ENCODE measurements around the gene CDC6.
A peak's percentile ranks its signal among the peaks of the same experiment; 100 is the strongest.

CDC6 gene

GRCh38 chr17:40346765-40347158 is 59.1 kb downstream of the CDC6 start:
- H3K27ac Mint-ChIP-seq = peak overlapping the region; percentile 96 to 97
- ATAC-seq (replicated peaks) (peak; percentile 66), DNase-seq (peak in 2 of 3 experiments; percentile 34 to 40)
- no peaks in the 10 kb centered on the region for H3K9me3 Mint-ChIP-seq
- H3K36me3 Mint-ChIP-seq (ENCODE audit: insufficient read depth) = peaks cover 82% of the 10 kb centered on the region
- peak overlapping the region; percentile 48 to 79 for H3K4me3 Mint-ChIP-seq
- H3K4me1 Mint-ChIP-seq (ENCODE audit: low read depth in 2 of 2) = peaks cover 50 to 73% of the 10 kb centered on the region in 2 donors
- no peaks in the 10 kb centered on the region for H3K27me3 Mint-ChIP-seq

GRCh38 chr17:40347319-40348135 is 59.8 kb downstream of the CDC6 start:
- Mint-ChIP-seq H3K36me3 (ENCODE audit: insufficient read depth) (peaks cover 82% of the 10 kb centered on the region), H3K4me3 (peak overlapping the region; percentile 48 to 79), H3K9me3 (no peaks in the 10 kb centered on the region), H3K4me1 (ENCODE audit: low read depth in 2 of 2) (peaks cover 55 to 79% of the 10 kb centered on the region in 2 donors), H3K27ac (peak overlapping the region; percentile 96 to 97), H3K27me3 (no peaks in the 10 kb centered on the region)
- ATAC-seq (replicated peaks) = peak; percentile 2
- DNase-seq = no peak

GRCh38 chr17:40348136-40348504 is 60.4 kb downstream of the CDC6 start:
- Mint-ChIP-seq H3K9me3 (no peaks in the 10 kb centered on the region), H3K4me3 (peak overlapping the region; percentile 48 to 79), H3K27me3 (no peaks in the 10 kb centered on the region), H3K36me3 (ENCODE audit: insufficient read depth) (peaks cover 82% of the 10 kb centered on the region), H3K27ac (peak overlapping the region; percentile 96 to 97), H3K4me1 (ENCODE audit: low read depth in 2 of 2) (peaks cover 54 to 81% of the 10 kb centered on the region in 2 donors)
- ATAC-seq (replicated peaks) = no peak
- no peak for DNase-seq

DNA sequence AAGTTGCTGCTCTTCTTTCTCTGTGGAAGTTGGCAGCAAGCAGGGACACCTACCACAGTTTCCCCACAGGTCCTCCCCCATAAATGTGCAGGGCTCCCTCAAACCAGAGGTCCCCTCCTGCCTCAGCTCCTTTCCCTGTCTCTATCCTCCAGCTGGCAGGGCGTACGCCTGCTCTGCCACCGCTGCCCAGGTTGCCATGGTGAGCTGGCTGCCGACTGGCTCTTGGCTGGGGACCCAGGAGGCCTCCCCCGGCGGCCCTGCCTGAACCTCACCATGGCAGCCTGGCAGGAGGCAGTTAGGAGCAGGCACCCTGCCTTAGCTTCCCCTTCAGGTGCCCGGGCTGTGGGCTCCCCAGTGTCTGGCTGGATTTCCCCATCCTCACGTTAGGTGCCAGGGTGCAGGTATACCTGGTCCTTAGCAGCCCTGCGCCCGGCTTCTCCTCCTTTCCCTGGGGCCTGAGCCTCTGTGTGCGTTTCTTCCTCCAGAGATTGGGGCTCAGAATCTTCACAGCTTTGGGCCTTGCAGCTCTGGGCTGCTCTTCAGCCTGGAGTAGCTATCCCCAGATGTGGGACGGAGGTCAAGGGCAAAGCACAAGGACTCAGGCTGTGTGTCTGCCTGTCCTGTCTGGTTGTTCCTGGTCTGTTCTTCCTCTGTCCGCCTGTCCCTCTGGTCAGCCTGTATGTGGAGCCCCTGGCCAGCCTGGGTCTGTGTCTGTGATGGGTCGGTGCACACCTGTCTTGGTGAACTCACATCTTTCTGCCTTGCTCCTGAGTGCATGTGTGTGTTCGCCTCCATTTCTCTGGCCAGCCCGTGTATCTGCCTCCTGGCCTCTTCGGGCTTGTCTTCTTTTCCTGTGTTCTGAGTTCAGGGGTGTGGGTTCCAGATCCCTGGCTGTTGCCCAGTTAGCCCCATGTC is 61.1 kb downstream of the CDC6 start:
- H3K27ac Mint-ChIP-seq = peak overlapping the region; percentile 90 to 96
- peak overlapping the region in 1 of 2 donors; percentile 79 for H3K4me3 Mint-ChIP-seq
- DNase-seq = no peak

GRCh38 chr17:40349477-40349894 is 61.8 kb downstream of the CDC6 start:
- Mint-ChIP-seq H3K27ac (peak overlapping the region; percentile 90 to 96), H3K4me3 (peak overlapping the region in 1 of 2 donors; percentile 79), H3K4me1 (ENCODE audit: low read depth in 2 of 2) (peaks cover 50 to 72% of the 10 kb centered on the region in 2 donors), H3K27me3 (no peaks in the 10 kb centered on the region), H3K36me3 (ENCODE audit: insufficient read depth) (peaks cover 79% of the 10 kb centered on the region), H3K9me3 (no peaks in the 10 kb centered on the region)
- no peak for DNase-seq
- no peak for ATAC-seq (replicated peaks)

More for the DNA sequence above, 61.1 kb downstream of the CDC6 start:
- Mint-ChIP-seq H3K27me3 (no peaks in the 10 kb centered on the region), H3K9me3 (no peaks in the 10 kb centered on the region), H3K4me1 (ENCODE audit: low read depth in 2 of 2) (peaks cover 53 to 74% of the 10 kb centered on the region in 2 donors), H3K36me3 (ENCODE audit: insufficient read depth) (peaks cover 81% of the 10 kb centered on the region)
- no peak for ATAC-seq (replicated peaks)

- ATAC-seq (replicated peaks) (no peak), DNase-seq (no peak)
These were observed 62.4 kb downstream of the CDC6 start for GRCh38 chr17:40349895-40350688.

DNA sequence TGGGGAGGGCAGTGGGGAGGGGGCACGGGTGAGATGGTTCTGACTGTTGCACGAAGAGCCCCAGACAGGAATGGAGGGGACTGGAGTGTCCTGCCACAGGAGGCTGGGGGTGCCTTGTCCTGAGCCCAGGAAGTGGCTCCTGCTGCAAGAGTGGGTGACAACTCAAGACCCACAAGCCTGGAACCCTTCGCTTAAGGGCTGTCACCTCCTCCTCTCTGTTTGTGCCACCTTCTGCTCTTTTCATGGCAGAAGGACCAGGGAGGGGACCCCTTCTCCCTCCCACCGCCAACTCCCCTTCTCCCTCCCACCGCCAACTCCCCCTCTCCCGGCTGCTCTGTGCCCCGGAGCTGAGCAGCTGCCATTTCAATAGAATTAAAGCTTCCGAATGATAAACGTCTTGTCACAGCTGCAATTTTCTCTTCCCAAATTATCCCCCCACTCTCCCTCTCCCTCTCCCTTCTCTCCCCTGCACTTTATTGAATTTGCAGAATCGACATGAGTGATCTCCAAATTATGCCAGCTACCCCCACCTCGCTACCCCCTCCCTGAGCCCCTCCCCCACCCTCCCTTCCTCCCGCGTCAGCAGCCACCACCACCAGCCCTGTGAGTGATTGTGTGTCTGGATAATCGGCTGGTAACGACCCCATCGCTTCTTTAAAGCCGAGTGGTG is 63.1 kb downstream of the CDC6 start:
- Mint-ChIP-seq H3K4me3 (no peak overlapping the region), H3K9me3 (no peaks in the 10 kb centered on the region), H3K27me3 (no peaks in the 10 kb centered on the region), H3K4me1 (ENCODE audit: low read depth in 2 of 2) (peaks cover 40 to 59% of the 10 kb centered on the region in 2 donors), H3K27ac (peak overlapping the region; percentile 35 to 90), H3K36me3 (ENCODE audit: insufficient read depth) (peaks cover 79% of the 10 kb centered on the region)
- no peak for ATAC-seq (replicated peaks)
- DNase-seq = no peak

More at GRCh38 chr17:40349895-40350688, 62.4 kb downstream of the CDC6 start:
- Mint-ChIP-seq H3K36me3 (ENCODE audit: insufficient read depth) (peaks cover 79% of the 10 kb centered on the region), H3K4me1 (ENCODE audit: low read depth in 2 of 2) (peaks cover 44 to 66% of the 10 kb centered on the region in 2 donors), H3K27ac (peak overlapping the region; percentile 90 to 96), H3K4me3 (peak overlapping the region in 1 of 2 donors; percentile 79), H3K27me3 (no peaks in the 10 kb centered on the region), H3K9me3 (no peaks in the 10 kb centered on the region)

DNA sequence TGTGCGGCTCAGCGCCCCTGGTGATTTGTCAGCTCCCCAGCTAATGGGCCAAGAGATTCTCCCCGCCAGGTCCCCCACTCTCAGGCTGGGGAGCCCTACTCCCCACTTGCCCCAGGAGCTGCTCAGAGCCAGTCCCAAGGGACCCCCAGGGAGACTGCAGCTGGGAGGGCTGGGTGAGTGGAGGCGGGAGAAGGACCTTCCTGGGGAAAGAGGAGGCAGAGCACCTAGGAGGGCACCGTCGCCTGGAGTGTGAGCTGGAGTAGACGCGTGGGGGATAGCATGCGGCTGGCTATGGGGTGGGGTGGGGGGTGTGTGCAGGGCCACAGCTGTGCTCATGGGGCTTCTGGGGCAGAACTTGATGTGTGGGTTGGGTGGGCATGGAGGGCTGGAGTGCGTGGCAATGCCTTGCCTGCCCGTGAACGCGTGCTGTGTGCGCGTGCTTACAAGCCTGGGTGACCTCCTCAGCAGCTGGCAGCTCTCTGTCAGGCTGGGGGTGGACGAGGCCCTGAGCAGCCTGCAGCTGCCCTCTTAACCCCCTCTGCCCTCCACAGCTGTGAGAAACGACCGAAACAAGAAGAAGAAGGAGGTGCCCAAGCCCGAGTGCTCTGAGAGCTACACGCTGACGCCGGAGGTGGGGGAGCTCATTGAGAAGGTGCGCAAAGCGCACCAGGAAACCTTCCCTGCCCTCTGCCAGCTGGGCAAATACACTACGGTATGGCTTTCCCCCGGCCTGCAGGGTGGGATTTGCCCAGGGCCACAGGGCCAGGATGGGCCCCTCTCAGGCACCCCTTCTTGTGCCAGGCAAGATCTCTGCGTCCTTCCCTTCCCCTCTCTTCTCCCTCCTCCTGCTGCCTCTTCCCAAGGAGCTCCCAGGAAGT is 63.9 kb downstream of the CDC6 start:
- peaks cover 80% of the 10 kb centered on the region for H3K36me3 Mint-ChIP-seq (ENCODE audit: insufficient read depth)
- peak overlapping the region; percentile 35 to 90 for H3K27ac Mint-ChIP-seq
- peaks cover 33 to 52% of the 10 kb centered on the region in 2 donors for H3K4me1 Mint-ChIP-seq (ENCODE audit: low read depth in 2 of 2)
- DNase-seq = no peak
- ATAC-seq (replicated peaks) = no peak
- no peaks in the 10 kb centered on the region for H3K9me3 Mint-ChIP-seq
- H3K4me3 Mint-ChIP-seq = peak overlapping the region in 1 of 2 donors; percentile 31
- no peaks in the 10 kb centered on the region for H3K27me3 Mint-ChIP-seq

DNA sequence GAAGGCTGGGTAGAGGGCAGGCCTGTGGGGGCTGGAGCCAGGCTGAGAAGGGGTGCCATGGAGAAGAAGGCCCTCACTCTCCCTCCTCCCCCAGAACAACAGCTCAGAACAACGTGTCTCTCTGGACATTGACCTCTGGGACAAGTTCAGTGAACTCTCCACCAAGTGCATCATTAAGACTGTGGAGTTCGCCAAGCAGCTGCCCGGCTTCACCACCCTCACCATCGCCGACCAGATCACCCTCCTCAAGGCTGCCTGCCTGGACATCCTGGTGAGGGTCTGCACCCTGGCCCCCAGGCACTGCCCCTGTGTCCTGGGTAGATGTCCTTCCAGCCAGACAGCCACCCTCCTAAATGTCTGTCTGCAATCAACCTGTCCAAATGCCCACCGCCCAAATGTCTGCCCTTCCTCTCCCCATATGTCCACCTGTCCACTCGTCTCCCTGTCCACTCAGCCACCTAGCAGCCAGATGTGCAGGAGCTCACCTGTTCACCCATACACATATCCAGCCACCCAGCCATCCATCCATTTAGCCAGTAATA is 64.6 kb downstream of the CDC6 start:
- no peaks in the 10 kb centered on the region for H3K27me3 Mint-ChIP-seq
- H3K4me3 Mint-ChIP-seq = peak overlapping the region in 1 of 2 donors; percentile 31
- no peak for DNase-seq
- H3K27ac Mint-ChIP-seq = peak overlapping the region in 1 of 2 donors; percentile 90
- no peak for ATAC-seq (replicated peaks)
- H3K36me3 Mint-ChIP-seq (ENCODE audit: insufficient read depth) = peaks cover 79% of the 10 kb centered on the region
- no peaks in the 10 kb centered on the region for H3K9me3 Mint-ChIP-seq
- H3K4me1 Mint-ChIP-seq (ENCODE audit: low read depth in 2 of 2) = peaks cover 28 to 47% of the 10 kb centered on the region in 2 donors

DNA sequence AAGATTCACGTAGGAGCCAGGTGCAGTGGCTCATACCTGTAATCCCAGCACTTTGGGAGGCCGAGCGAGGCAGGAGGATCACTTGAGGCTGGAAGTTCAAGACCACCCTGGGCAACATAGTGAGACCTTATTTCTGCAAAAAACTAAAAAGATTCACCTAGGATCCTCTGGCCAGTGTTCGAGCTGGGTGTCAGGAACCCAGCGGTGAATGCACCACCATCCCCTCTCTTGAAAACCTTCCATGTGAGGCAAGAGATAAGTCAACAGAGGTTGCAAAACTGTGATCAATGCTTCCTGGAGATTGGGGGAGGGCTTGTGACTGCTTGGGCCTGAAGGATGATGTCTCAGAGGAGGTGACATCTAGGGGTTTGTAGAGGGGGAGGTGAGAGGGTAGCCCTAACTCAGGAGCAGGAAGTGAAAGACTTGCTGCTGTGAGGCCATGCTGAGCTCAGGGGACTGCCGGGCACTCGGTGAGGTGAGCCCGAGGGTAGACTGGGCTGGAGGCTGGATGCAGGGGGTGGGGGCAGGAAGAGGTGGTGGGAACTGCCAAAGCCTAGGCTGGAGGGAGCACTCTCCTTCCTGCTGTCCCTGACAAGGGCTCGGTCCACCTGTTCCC is 65.2 kb downstream of the CDC6 start:
- peaks cover 22 to 44% of the 10 kb centered on the region in 2 donors for H3K4me1 Mint-ChIP-seq (ENCODE audit: low read depth in 2 of 2)
- H3K9me3 Mint-ChIP-seq = no peaks in the 10 kb centered on the region
- DNase-seq = no peak
- H3K27ac Mint-ChIP-seq = peak overlapping the region; percentile 70 to 90
- peak; percentile 24 for ATAC-seq (replicated peaks)
- H3K4me3 Mint-ChIP-seq = peak overlapping the region in 1 of 2 donors; percentile 31
- no peaks in the 10 kb centered on the region for H3K27me3 Mint-ChIP-seq
- H3K36me3 Mint-ChIP-seq (ENCODE audit: insufficient read depth) = peaks cover 79% of the 10 kb centered on the region

Measured in effector memory CD8-positive, alpha-beta T cell (primary cell).